ENCODE data around the gene GLCE.

GRCh38 chr15:69181424-69181823 is 21.0 kb downstream of the GLCE start:
- TF ChIP-seq, protein P1, sequence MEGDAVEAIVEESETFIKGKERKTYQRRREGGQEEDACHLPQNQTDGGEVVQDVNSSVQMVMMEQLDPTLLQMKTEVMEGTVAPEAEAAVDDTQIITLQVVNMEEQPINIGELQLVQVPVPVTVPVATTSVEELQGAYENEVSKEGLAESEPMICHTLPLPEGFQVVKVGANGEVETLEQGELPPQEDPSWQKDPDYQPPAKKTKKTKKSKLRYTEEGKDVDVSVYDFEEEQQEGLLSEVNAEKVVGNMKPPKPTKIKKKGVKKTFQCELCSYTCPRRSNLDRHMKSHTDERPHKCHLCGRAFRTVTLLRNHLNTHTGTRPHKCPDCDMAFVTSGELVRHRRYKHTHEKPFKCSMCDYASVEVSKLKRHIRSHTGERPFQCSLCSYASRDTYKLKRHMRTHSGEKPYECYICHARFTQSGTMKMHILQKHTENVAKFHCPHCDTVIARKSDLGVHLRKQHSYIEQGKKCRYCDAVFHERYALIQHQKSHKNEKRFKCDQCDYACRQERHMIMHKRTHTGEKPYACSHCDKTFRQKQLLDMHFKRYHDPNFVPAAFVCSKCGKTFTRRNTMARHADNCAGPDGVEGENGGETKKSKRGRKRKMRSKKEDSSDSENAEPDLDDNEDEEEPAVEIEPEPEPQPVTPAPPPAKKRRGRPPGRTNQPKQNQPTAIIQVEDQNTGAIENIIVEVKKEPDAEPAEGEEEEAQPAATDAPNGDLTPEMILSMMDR (IDR thresholded peaks at IDR 0.05; ENCODE audit: insufficient read depth, low read length, poor library complexity, severe bottlenecking), result no peak
- TF ChIP-seq EZH2phosphoT487 (conservative IDR thresholded peaks at IDR 0.05; ENCODE audit: low read length), result no peak

Measured in SU-DHL-6 (cell line).